Astrocyte of the cerebellum (primary cell): ENCODE data around the gene CAMK4.

Experiments used
- DNase-seq: peaks from one replicate; pipeline ENCODE4 v3.0.0-alpha.2; 2011; ENCODE audit warnings: low read depth
- H3K4me3 ChIP-seq: 2 replicates; pipeline ENCODE4 v1.5.1; 2011; ENCODE audit warnings: mild to moderate bottlenecking, low read depth, low read length, moderate library complexity
- CTCF ChIP-seq: IDR thresholded peaks from 2 replicates; pipeline ENCODE4 v1.5.1; 2012; ENCODE audit warnings: low read length, low read depth, moderate library complexity, mild to moderate bottlenecking; ENCODE audit errors: missing control alignments
- in situ Hi-C: cut with HindIII; loops from 2 replicates; pipeline ENCODE4 v1.10.0; 2017; ENCODE audit warnings: low sequenced_read_pairs

Gene CAMK4

GRCh38 chr5:111198281-111198966 lies 25.8 kb upstream of the CAMK4 start:
- DNase-seq, result no peak
- H3K4me3 ChIP-seq, result no peak overlapping the region
- in situ Hi-C loops, result no loop called here
- no peak for TF ChIP-seq CTCF

GRCh38 chr5:111200828-111201227 lies 23.4 kb upstream of the CAMK4 start:
- DNase-seq, result no peak
- H3K4me3 ChIP-seq, result no peak overlapping the region
- TF ChIP-seq CTCF, result no peak
- in situ Hi-C loops, result no loop called here

- DNase-seq, result no peak
- no peak overlapping the region for H3K4me3 ChIP-seq
- TF ChIP-seq CTCF, result no peak
- in situ Hi-C loops, result no loop called here
These were observed 22.5 kb upstream of the CAMK4 start for GRCh38 chr5:111201705-111202104.

GRCh38 chr5:111211341-111211740 lies 12.8 kb upstream of the CAMK4 start:
- in situ Hi-C loops, result no loop called here
- DNase-seq, result no peak
- no peak for TF ChIP-seq CTCF
- H3K4me3 ChIP-seq, result no peak overlapping the region

- no peak overlapping the region for H3K4me3 ChIP-seq
- in situ Hi-C loops, result no loop called here
- DNase-seq, result no peak
- TF ChIP-seq CTCF, result no peak
These were observed 10.0 kb upstream of the CAMK4 start for GRCh38 chr5:111214052-111214742.

GRCh38 chr5:111215971-111216370 lies 8.2 kb upstream of the CAMK4 start:
- DNase-seq, result no peak
- in situ Hi-C loops, result no loop called here
- no peak overlapping the region for H3K4me3 ChIP-seq
- no peak for TF ChIP-seq CTCF
